ENCODE measurements around the gene ASTN1.

The ASTN1 gene

GRCh38 chr1:176904057-176904751 is 260.3 kb downstream of the ASTN1 start:
- ChIA-PET POLR2A (no interaction called here), CTCF (no interaction called here)
- no peak for DNase-seq (ENCODE audit: extremely low spot score)
- TF ChIP-seq, protein P1, sequence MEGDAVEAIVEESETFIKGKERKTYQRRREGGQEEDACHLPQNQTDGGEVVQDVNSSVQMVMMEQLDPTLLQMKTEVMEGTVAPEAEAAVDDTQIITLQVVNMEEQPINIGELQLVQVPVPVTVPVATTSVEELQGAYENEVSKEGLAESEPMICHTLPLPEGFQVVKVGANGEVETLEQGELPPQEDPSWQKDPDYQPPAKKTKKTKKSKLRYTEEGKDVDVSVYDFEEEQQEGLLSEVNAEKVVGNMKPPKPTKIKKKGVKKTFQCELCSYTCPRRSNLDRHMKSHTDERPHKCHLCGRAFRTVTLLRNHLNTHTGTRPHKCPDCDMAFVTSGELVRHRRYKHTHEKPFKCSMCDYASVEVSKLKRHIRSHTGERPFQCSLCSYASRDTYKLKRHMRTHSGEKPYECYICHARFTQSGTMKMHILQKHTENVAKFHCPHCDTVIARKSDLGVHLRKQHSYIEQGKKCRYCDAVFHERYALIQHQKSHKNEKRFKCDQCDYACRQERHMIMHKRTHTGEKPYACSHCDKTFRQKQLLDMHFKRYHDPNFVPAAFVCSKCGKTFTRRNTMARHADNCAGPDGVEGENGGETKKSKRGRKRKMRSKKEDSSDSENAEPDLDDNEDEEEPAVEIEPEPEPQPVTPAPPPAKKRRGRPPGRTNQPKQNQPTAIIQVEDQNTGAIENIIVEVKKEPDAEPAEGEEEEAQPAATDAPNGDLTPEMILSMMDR (IDR thresholded peaks at IDR 0.05; ENCODE audit: control extremely low read depth, extremely low read depth, low read depth, missing control alignments) = no peak

GRCh38 chr1:176903474-176903873 is 261.0 kb downstream of the ASTN1 start:
- TF ChIP-seq, protein P1 (IDR thresholded peaks at IDR 0.05; ENCODE audit: control extremely low read depth, extremely low read depth, low read depth, missing control alignments) = no peak
- ChIA-PET CTCF (no interaction called here), POLR2A (no interaction called here)
- no peak for DNase-seq (ENCODE audit: extremely low spot score)

- no peak for DNase-seq (ENCODE audit: extremely low spot score)
- CTCF ChIA-PET = interaction anchor here (1.0 to 2.9 kb wide), 12 partner anchors 12 to 1052 kb away, joined by 3 to 30 read pairs (median 6); no protein-coding TSS in a partner anchor
- TF ChIP-seq, protein P1 (IDR thresholded peaks at IDR 0.05; ENCODE audit: control extremely low read depth, extremely low read depth, low read depth, missing control alignments) = no peak
- POLR2A ChIA-PET = no interaction called here
Measured at GRCh38 chr1:176899321-176899720, 265.2 kb downstream of the ASTN1 start.

GRCh38 chr1:176897350-176898236 is 266.9 kb downstream of the ASTN1 start:
- TF ChIP-seq, protein P1 (IDR thresholded peaks at IDR 0.05; ENCODE audit: control extremely low read depth, extremely low read depth, low read depth, missing control alignments) = peak; percentile 71
- ChIA-PET POLR2A (no interaction called here), CTCF (interaction anchor here (0.7 to 2.9 kb wide), 27 partner anchors 10 to 1050 kb away, joined by 3 to 30 read pairs (median 4); no protein-coding TSS in a partner anchor)
- DNase-seq (ENCODE audit: extremely low spot score) = peak; percentile 52

GRCh38 chr1:176896216-176896615 is 268.3 kb downstream of the ASTN1 start:
- DNase-seq (ENCODE audit: extremely low spot score) = no peak
- TF ChIP-seq, protein P1 (IDR thresholded peaks at IDR 0.05; ENCODE audit: control extremely low read depth, extremely low read depth, low read depth, missing control alignments) = no peak
- ChIA-PET CTCF (interaction anchor here (0.8 to 2.5 kb wide), 17 partner anchors 10 to 1055 kb away, joined by 3 to 10 read pairs (median 4); no protein-coding TSS in a partner anchor), POLR2A (no interaction called here)

GRCh38 chr1:176894450-176894849 is 270.1 kb downstream of the ASTN1 start:
- CTCF ChIA-PET = interaction anchor here (2.2 to 2.5 kb wide), 4 partner anchors 15 to 287 kb away, joined by 4 to 11 read pairs (median 8); no protein-coding TSS in a partner anchor
- POLR2A ChIA-PET = no interaction called here
- no peak for DNase-seq (ENCODE audit: extremely low spot score)
- TF ChIP-seq, protein P1 (IDR thresholded peaks at IDR 0.05; ENCODE audit: control extremely low read depth, extremely low read depth, low read depth, missing control alignments) = no peak

Measured in GM10248 (cell line).